Smooth muscle cell (in vitro differentiated cells): ENCODE results near the gene E2F2. TPM values are rescaled to one million over a fixed set of nuclear protein-coding genes. Genes with fewer than 3 reads are reported as not detected.

Experiments
- DNase-seq: peaks from one replicate; lab custom pipeline; 2025; ENCODE audit not compliant: unreplicated experiment; lab: John Stamatoyannopoulos, UW
- H2AFZ ChIP-seq: fragments of 200-600 bp; sonication (generic); 2 replicates; pipeline ENCODE4 v1.6.0; 2016; ENCODE audit warnings: antibody characterized with exemption, low read depth, mild to moderate bottlenecking
- H3F3A ChIP-seq: fragments of 200-600 bp; sonication (generic); 2 replicates; pipeline ENCODE4 v1.6.0; 2017; ENCODE audit warnings: antibody characterized with exemption, low read depth
- H3K27ac ChIP-seq: fragments of 200-600 bp; sonication (generic); 2 replicates; pipeline ENCODE4 v1.5.1; 2016; ENCODE audit warnings: low read depth, mild to moderate bottlenecking
- H3K27me3 ChIP-seq: fragments of 200-600 bp; sonication (generic); 2 replicates; pipeline ENCODE4 v1.6.1; 2016; ENCODE audit warnings: low read depth, mild to moderate bottlenecking
- H3K36me3 ChIP-seq: fragments of 200-600 bp; sonication (generic); 2 replicates; pipeline ENCODE4 v1.5.1; 2016; ENCODE audit warnings: low read depth
- H3K4me1 ChIP-seq: fragments of 200-600 bp; sonication (generic); 2 replicates; pipeline ENCODE4 v1.5.1; 2016; ENCODE audit warnings: low read depth
- H3K4me2 ChIP-seq: fragments of 200-600 bp; sonication (generic); 2 replicates; pipeline ENCODE4 v1.6.0; 2016; ENCODE audit warnings: mild to moderate bottlenecking
- H3K4me3 ChIP-seq: fragments of 200-600 bp; sonication (generic); 2 replicates; pipeline ENCODE4 v1.5.1; 2016; ENCODE audit warnings: mild to moderate bottlenecking
- H3K79me2 ChIP-seq: fragments of 200-600 bp; sonication (generic); 2 replicates; pipeline ENCODE4 v1.6.0; 2016; ENCODE audit warnings: low read depth, mild to moderate bottlenecking
- H3K9ac ChIP-seq: fragments of 200-600 bp; sonication (generic); 2 replicates; pipeline ENCODE4 v1.6.0; 2016; ENCODE audit warnings: low read depth
- H3K9me3 ChIP-seq: fragments of 200-600 bp; sonication (generic); replicated peaks from 2 replicates; pipeline ENCODE4 v1.5.1; 2016; ENCODE audit warnings: low read depth
- H4K20me1 ChIP-seq: fragments of 200-600 bp; sonication (generic); 2 replicates; pipeline ENCODE4 v1.6.0; 2016; ENCODE audit warnings: low read depth
- CTCF ChIP-seq: fragments of 200-600 bp; sonication (generic); IDR thresholded peaks from 2 replicates; pipeline ENCODE4 v1.5.1; 2017; ENCODE audit warnings: borderline replicate concordance, mild to moderate bottlenecking, antibody characterized with exemption; ENCODE audit not compliant: insufficient read depth, poor library complexity, severe bottlenecking
- WGBS: methylation state at CpG from one replicate; pipeline ENCODE4 v1.1.7; 2016; ENCODE audit warnings: low lambda C conversion rate; 5-methylcytosine and 5-hydroxymethylcytosine counted together
- polyA plus RNA-seq: library from polyadenylated mRNA; unstranded; fragments of >200 nt; fragmentation: Nextera tagmentation; extraction: Ambion mirVana; gene quantifications from 2 replicates; pipeline ENCODE4 v1.2.1, GENCODE V29; 2016
- total RNA-seq: library from RNA; depleted of rRNA; stranded (reverse); fragments of >200 nt; gene quantifications from 2 replicates; pipeline ENCODE4 v1.2.3, GENCODE V29; 2014

The E2F2 gene
- total and polyA plus RNA-seq, 2 experiments from 2014 or later = 0.63 to 1.4 TPM

DNA sequence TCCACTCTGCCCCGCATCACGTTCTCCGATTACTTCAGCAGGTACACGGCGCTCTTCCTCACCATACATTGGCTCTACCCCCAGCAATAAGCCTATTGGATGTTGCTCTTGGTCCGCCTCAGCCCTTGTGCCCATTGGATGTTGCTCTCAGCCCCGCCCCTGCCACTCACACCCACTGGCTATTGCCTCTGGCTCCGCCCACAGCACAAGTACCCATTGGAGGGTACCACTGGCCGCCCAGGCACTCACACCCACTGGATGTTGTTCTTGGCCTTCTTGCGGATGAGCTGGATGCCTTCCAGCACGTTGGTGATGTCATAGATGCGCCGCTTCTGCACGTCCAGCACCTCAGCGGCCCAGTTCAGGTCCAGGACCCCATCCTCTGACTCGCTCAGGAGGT lies 9.4 kb downstream of the E2F2 start:
- no peak overlapping the region for H3K4me3 ChIP-seq
- H2AFZ ChIP-seq = no peak overlapping the region
- whole genome bisulfite sequencing = 91% methylated on average over 13 of the region's 16 CpGs
- H4K20me1 ChIP-seq = no peaks in the 10 kb centered on the region
- no peaks in the 10 kb centered on the region for H3K27me3 ChIP-seq
- H3F3A ChIP-seq = no peaks in the 10 kb centered on the region
- H3K27ac ChIP-seq = no peak overlapping the region
- H3K9ac ChIP-seq = no peak overlapping the region
- no peaks in the 10 kb centered on the region for H3K79me2 ChIP-seq
- DNase-seq = no peak
- no peaks in the 10 kb centered on the region for H3K9me3 ChIP-seq
- no peaks in the 10 kb centered on the region for H3K36me3 ChIP-seq
- H3K4me1 ChIP-seq = no peaks in the 10 kb centered on the region
- TF ChIP-seq CTCF = no peak
- no peak overlapping the region for H3K4me2 ChIP-seq

GRCh38 chr1:23517581-23517980 lies 13.5 kb downstream of the E2F2 start:
- Histone ChIP-seq H3K4me3 (no peak overlapping the region), H3K9me3 (no peaks in the 10 kb centered on the region), H4K20me1 (no peaks in the 10 kb centered on the region)

DNA sequence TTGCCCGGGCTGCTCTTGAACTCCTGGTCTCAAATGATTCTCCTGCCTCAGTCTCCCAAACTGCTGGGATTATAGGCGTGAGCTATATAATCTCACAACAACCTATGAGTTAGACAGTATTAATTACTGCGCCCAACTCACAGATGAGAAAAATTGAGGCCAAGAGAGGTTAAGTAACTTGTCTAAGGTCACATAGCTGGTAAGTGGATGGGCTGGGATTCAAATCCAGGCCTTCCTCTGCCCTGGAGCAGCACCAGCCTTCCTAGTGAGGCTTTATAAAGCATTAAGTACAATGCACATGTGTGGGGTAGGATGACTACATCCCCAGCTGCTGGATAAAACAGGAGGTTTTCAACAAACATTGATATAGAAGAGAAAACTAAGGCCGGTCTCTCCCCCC lies 15.1 kb downstream of the E2F2 start:
- no peak overlapping the region for H3K9ac ChIP-seq
- no peaks in the 10 kb centered on the region for H3K4me1 ChIP-seq
- no peaks in the 10 kb centered on the region for H3K79me2 ChIP-seq
- no peak overlapping the region for H3K4me3 ChIP-seq
- no peak for DNase-seq
- no peaks in the 10 kb centered on the region for H4K20me1 ChIP-seq
- H3K27me3 ChIP-seq = no peaks in the 10 kb centered on the region
- no peak for TF ChIP-seq CTCF
- no peak overlapping the region for H3K27ac ChIP-seq
- H3F3A ChIP-seq = no peaks in the 10 kb centered on the region
- H2AFZ ChIP-seq = no peak overlapping the region
- H3K4me2 ChIP-seq = no peak overlapping the region
- no peaks in the 10 kb centered on the region for H3K9me3 ChIP-seq
- WGBS = 95% methylated on average over 4 of the region's 4 CpGs
- H3K36me3 ChIP-seq = no peaks in the 10 kb centered on the region

More at GRCh38 chr1:23517581-23517980, 13.5 kb downstream of the E2F2 start:
- Histone ChIP-seq H3K9ac (no peak overlapping the region), H3K27me3 (no peaks in the 10 kb centered on the region), H3K27ac (no peak overlapping the region), H2AFZ (no peak overlapping the region), H3K4me1 (no peaks in the 10 kb centered on the region), H3K79me2 (no peaks in the 10 kb centered on the region), H3K4me2 (no peak overlapping the region), H3K36me3 (no peaks in the 10 kb centered on the region), H3F3A (no peaks in the 10 kb centered on the region)
- TF ChIP-seq CTCF = no peak
- DNase-seq = no peak
- 93% methylated on average over 9 of the region's 9 CpGs for WGBS

DNA sequence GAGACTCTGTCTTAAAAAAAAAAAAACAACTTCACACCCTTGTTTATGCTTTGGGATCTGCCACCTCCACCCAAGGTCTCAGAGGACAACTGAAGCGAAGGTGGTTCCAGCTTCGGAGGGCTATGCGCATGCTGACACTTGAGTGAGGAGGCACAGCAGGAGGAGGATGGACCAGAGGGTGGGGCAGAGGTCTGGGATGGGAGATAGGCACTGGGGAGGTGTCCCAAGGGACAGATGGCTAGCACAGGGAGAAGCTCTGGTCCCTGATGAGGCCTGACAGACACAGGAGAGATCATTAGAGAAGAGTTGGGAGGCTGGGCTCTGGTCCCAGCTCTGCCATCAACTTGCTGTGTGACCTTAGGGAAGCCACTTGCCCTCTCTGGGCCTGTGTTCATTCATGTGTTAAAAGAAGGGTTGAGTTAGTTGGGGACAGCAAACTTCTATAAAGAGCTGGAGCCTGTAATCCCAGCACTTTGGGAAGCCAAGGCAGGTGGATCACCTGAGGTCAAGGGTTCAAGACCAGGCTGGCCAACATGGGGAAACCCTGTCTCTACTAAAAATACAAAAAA lies 16.8 kb downstream of the E2F2 start:
- Histone ChIP-seq H3K79me2 (no peaks in the 10 kb centered on the region), H4K20me1 (no peaks in the 10 kb centered on the region), H3K4me3 (no peak overlapping the region), H3K27ac (no peak overlapping the region), H3K4me1 (no peaks in the 10 kb centered on the region), H3K27me3 (no peaks in the 10 kb centered on the region), H3K9ac (no peak overlapping the region), H3K36me3 (no peaks in the 10 kb centered on the region), H3F3A (no peaks in the 10 kb centered on the region), H3K9me3 (no peaks in the 10 kb centered on the region), H2AFZ (no peak overlapping the region), H3K4me2 (no peak overlapping the region)
- DNase-seq = no peak
- no peak for TF ChIP-seq CTCF
- 91% methylated on average over 3 of the region's 3 CpGs for WGBS
